ENCODE results near the gene EYA2.

DNA sequence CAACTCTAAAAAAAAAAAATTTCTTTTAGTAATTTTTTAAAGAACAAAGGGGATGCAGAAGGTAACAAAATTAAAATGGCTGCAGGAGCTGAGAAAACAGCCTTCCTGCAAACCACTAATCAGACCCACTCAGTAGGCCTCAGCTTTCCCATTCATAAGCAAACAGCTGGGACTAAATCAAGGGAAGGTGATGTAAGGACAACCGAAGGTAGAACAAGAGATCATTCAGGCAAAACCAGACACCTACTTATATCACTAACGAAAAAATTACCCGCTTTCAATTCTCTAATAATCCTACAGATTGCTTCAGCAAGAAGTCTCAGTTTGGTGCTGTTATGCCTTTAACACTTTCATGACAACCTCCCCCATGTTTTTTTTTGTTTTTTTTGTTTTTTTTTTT, 337.9 kb downstream of the EYA2 start:
- TF ChIP-seq EZH2 (IDR thresholded peaks at IDR 0.05; ENCODE audit: insufficient read depth, poor library complexity, severe bottlenecking): no peak
- no peak for TF ChIP-seq EZH2phosphoT487 (IDR thresholded peaks at IDR 0.05; ENCODE audit: insufficient read depth, low read depth)

Measured in GM23248 (cell line).